ENCODE measurements around the gene CHIA. TPM values are rescaled to one million over a fixed set of nuclear protein-coding genes. Genes with fewer than 3 reads are reported as not detected.
A peak's percentile ranks its signal among the peaks of the same experiment; 100 is the strongest.
"Not testable (repeated sequence)": the region's sequence is repeated elsewhere in the genome, so short reads cannot be mapped to it uniquely, and the experiment has no call there.

The CHIA gene
- total RNA-seq, 2 experiments from 2014 or later, result not detected

- H3K4me1 Mint-ChIP-seq; H3K9me3 Mint-ChIP-seq (ENCODE audit: low read depth); H3K27ac Mint-ChIP-seq; H3K4me3 Mint-ChIP-seq; POLR2A ChIA-PET; ATAC-seq; intact Hi-C loops (cut with DNase I, micrococcal nuclease); DNase-seq; H3K36me3 Mint-ChIP-seq (ENCODE audit: low read depth); H3K27me3 Mint-ChIP-seq: not testable (repeated sequence)
- CTCF ChIA-PET, result interaction anchor here (1.4 to 4.9 kb wide), 2 partner anchors 110 to 113 kb away, joined by 3 to 37 read pairs; no protein-coding TSS in a partner anchor
Measured at GRCh38 chr1:111335214-111335877, 44.7 kb downstream of the CHIA start.

- H3K36me3 Mint-ChIP-seq (ENCODE audit: low read depth); H3K27me3 Mint-ChIP-seq; POLR2A ChIA-PET; H3K9me3 Mint-ChIP-seq (ENCODE audit: low read depth); ATAC-seq; CTCF ChIA-PET; intact Hi-C loops (cut with DNase I, micrococcal nuclease); H3K4me3 Mint-ChIP-seq; H3K4me1 Mint-ChIP-seq; DNase-seq; H3K27ac Mint-ChIP-seq: not testable (repeated sequence)
Measured at GRCh38 chr1:111338849-111339248, 48.2 kb downstream of the CHIA start.

- H3K27ac Mint-ChIP-seq, result peak overlapping the region; percentile 68
- H3K4me1 Mint-ChIP-seq, result peaks cover 17% of the 10 kb centered on the region
- intact Hi-C loops (cut with DNase I, micrococcal nuclease), result loop anchor here (1.0 to 5.0 kb wide), 2 partner anchors 124 to 409 kb away; partner anchors contain the start of gene DDX20 (in 1 of the 2)
- DNase-seq (peak; percentile 88), ATAC-seq (peak; percentile 97)
- peak overlapping the region; percentile 78 for H3K4me3 Mint-ChIP-seq
- ChIA-PET CTCF (interaction anchor here (0.6 to 3.0 kb wide), 10 partner anchors 11 to 850 kb away, joined by 3 to 14 read pairs (median 3); no protein-coding TSS in a partner anchor), POLR2A (interaction anchor here (0.5 to 1.2 kb wide), 3 partner anchors 316 to 422 kb away, joined by 3 to 4 read pairs (median 3); no protein-coding TSS in a partner anchor)
- H3K27me3 Mint-ChIP-seq, result no peaks in the 10 kb centered on the region
- no peaks in the 10 kb centered on the region for H3K36me3 Mint-ChIP-seq (ENCODE audit: low read depth)
- no peaks in the 10 kb centered on the region for H3K9me3 Mint-ChIP-seq (ENCODE audit: low read depth)
Measured at GRCh38 chr1:111346089-111346885, 55.6 kb downstream of the CHIA start.

GRCh38 chr1:111347026-111347425 lies 56.4 kb downstream of the CHIA start:
- ChIA-PET POLR2A (no interaction called here), CTCF (interaction anchor here (2.6 to 3.0 kb wide), 2 partner anchors 53 to 124 kb away, joined by 7 to 14 read pairs; no protein-coding TSS in a partner anchor)
- peak overlapping the region; percentile 78 for H3K4me3 Mint-ChIP-seq
- H3K9me3 Mint-ChIP-seq (ENCODE audit: low read depth), result no peaks in the 10 kb centered on the region
- H3K36me3 Mint-ChIP-seq (ENCODE audit: low read depth), result no peaks in the 10 kb centered on the region
- no peak for DNase-seq
- ATAC-seq, result no peak
- no peaks in the 10 kb centered on the region for H3K27me3 Mint-ChIP-seq
- H3K27ac Mint-ChIP-seq, result no peak overlapping the region
- intact Hi-C loops (cut with DNase I, micrococcal nuclease), result loop anchor here (5.0 kb wide), 1 partner anchor 125 kb away; no protein-coding TSS in a partner anchor
- peaks cover 17% of the 10 kb centered on the region for H3K4me1 Mint-ChIP-seq

GRCh38 chr1:111351700-111352099 lies 61.0 kb downstream of the CHIA start:
- H3K4me3 Mint-ChIP-seq, result no peak overlapping the region
- ATAC-seq, result no peak
- intact Hi-C loops (cut with DNase I, micrococcal nuclease), result no loop called here

GRCh38 chr1:111354584-111354983 lies 63.9 kb downstream of the CHIA start:
- ChIA-PET CTCF (interaction anchor here (1.0 kb wide), 1 partner anchor 36 kb away, joined by 3 read pairs; no protein-coding TSS in a partner anchor), POLR2A (no interaction called here)
- Mint-ChIP-seq H3K27me3 (no peaks in the 10 kb centered on the region), H3K36me3 (ENCODE audit: low read depth) (no peaks in the 10 kb centered on the region), H3K4me3 (no peak overlapping the region), H3K27ac (no peak overlapping the region), H3K9me3 (ENCODE audit: low read depth) (no peaks in the 10 kb centered on the region), H3K4me1 (peaks cover 9% of the 10 kb centered on the region)
- no peak for DNase-seq
- intact Hi-C loops (cut with DNase I, micrococcal nuclease), result no loop called here
- ATAC-seq, result peak; percentile 53

More at GRCh38 chr1:111351700-111352099, 61.0 kb downstream of the CHIA start:
- Mint-ChIP-seq H3K4me1 (peaks cover 14% of the 10 kb centered on the region), H3K36me3 (ENCODE audit: low read depth) (no peaks in the 10 kb centered on the region), H3K9me3 (ENCODE audit: low read depth) (no peaks in the 10 kb centered on the region), H3K27ac (no peak overlapping the region), H3K27me3 (no peaks in the 10 kb centered on the region)
- ChIA-PET CTCF (no interaction called here), POLR2A (no interaction called here)
- DNase-seq, result no peak

GRCh38 chr1:111358964-111359363 lies 68.3 kb downstream of the CHIA start:
- Mint-ChIP-seq H3K36me3 (ENCODE audit: low read depth) (no peaks in the 10 kb centered on the region), H3K4me1 (peaks cover 9% of the 10 kb centered on the region), H3K27me3 (peaks cover 2% of the 10 kb centered on the region), H3K27ac (no peak overlapping the region), H3K9me3 (ENCODE audit: low read depth) (no peaks in the 10 kb centered on the region), H3K4me3 (no peak overlapping the region)
- POLR2A ChIA-PET, result no interaction called here
- DNase-seq, result no peak
- intact Hi-C loops (cut with DNase I, micrococcal nuclease), result no loop called here
- CTCF ChIA-PET, result no interaction called here
- no peak for ATAC-seq

- no peaks in the 10 kb centered on the region for H3K36me3 Mint-ChIP-seq (ENCODE audit: low read depth)
- intact Hi-C loops (cut with DNase I, micrococcal nuclease), result no loop called here
- CTCF ChIA-PET, result no interaction called here
- POLR2A ChIA-PET, result no interaction called here
- H3K4me1 Mint-ChIP-seq, result peaks cover 8% of the 10 kb centered on the region
- H3K27me3 Mint-ChIP-seq, result peaks cover 3% of the 10 kb centered on the region
- DNase-seq, result no peak
- H3K4me3 Mint-ChIP-seq, result no peak overlapping the region
- no peak overlapping the region for H3K27ac Mint-ChIP-seq
- H3K9me3 Mint-ChIP-seq (ENCODE audit: low read depth), result no peaks in the 10 kb centered on the region
- no peak for ATAC-seq
Measured at GRCh38 chr1:111359376-111359775, 68.7 kb downstream of the CHIA start.

- not testable (repeated sequence) for H3K9me3 Mint-ChIP-seq (ENCODE audit: low read depth)
Measured at GRCh38 chr1:111360257-111360656, 69.6 kb downstream of the CHIA start.

GRCh38 chr1:111361761-111362160 lies 71.1 kb downstream of the CHIA start:
- no peak overlapping the region for H3K4me3 Mint-ChIP-seq
- H3K36me3 Mint-ChIP-seq (ENCODE audit: low read depth), result no peaks in the 10 kb centered on the region
- ChIA-PET POLR2A (no interaction called here), CTCF (no interaction called here)
- no peaks in the 10 kb centered on the region for H3K9me3 Mint-ChIP-seq (ENCODE audit: low read depth)
- DNase-seq (no peak), ATAC-seq (no peak)
- intact Hi-C loops (cut with DNase I, micrococcal nuclease), result no loop called here
- no peaks in the 10 kb centered on the region for H3K4me1 Mint-ChIP-seq
- peaks cover 7% of the 10 kb centered on the region for H3K27me3 Mint-ChIP-seq
- no peak overlapping the region for H3K27ac Mint-ChIP-seq

More at GRCh38 chr1:111360257-111360656, 69.6 kb downstream of the CHIA start:
- intact Hi-C loops (cut with DNase I, micrococcal nuclease); H3K4me3 Mint-ChIP-seq; POLR2A ChIA-PET; DNase-seq; H3K4me1 Mint-ChIP-seq; H3K27me3 Mint-ChIP-seq; CTCF ChIA-PET; ATAC-seq; H3K27ac Mint-ChIP-seq; H3K36me3 Mint-ChIP-seq (ENCODE audit: low read depth): not testable (repeated sequence)

GRCh38 chr1:111364690-111365089 lies 74.0 kb downstream of the CHIA start:
- ATAC-seq (no peak), DNase-seq (no peak)
- no peaks in the 10 kb centered on the region for H3K4me1 Mint-ChIP-seq
- CTCF ChIA-PET, result interaction anchor here (0.6 kb wide), 1 partner anchor 363 kb away, joined by 3 read pairs; no protein-coding TSS in a partner anchor
- H3K4me3 Mint-ChIP-seq, result no peak overlapping the region
- peaks cover 15% of the 10 kb centered on the region for H3K27me3 Mint-ChIP-seq
- H3K9me3 Mint-ChIP-seq (ENCODE audit: low read depth), result no peaks in the 10 kb centered on the region
- intact Hi-C loops (cut with DNase I, micrococcal nuclease), result no loop called here
- H3K27ac Mint-ChIP-seq, result no peak overlapping the region
- H3K36me3 Mint-ChIP-seq (ENCODE audit: low read depth), result no peaks in the 10 kb centered on the region
- POLR2A ChIA-PET, result no interaction called here

Measured in activated CD4-positive, alpha-beta T cell treated with anti-CD3 and anti-CD28 coated beads for 36 hours (primary cell).